DMS153 (cell line): ENCODE measurements around the gene YDJC.
"Not testable (repeated sequence)": the region's sequence is repeated elsewhere in the genome, so short reads cannot be mapped to it uniquely, and the experiment has no call there.

Source experiments
- DNase-seq: peaks from one replicate; lab custom pipeline; 2025; lab: John Stamatoyannopoulos, UW

The YDJC gene

GRCh38 chr22:21651521-21652009 is 21.7 kb upstream of the YDJC start:
- no peak for DNase-seq

- DNase-seq, result no peak
Measured at GRCh38 chr22:21650823-21651520, 21.1 kb upstream of the YDJC start.

DNA sequence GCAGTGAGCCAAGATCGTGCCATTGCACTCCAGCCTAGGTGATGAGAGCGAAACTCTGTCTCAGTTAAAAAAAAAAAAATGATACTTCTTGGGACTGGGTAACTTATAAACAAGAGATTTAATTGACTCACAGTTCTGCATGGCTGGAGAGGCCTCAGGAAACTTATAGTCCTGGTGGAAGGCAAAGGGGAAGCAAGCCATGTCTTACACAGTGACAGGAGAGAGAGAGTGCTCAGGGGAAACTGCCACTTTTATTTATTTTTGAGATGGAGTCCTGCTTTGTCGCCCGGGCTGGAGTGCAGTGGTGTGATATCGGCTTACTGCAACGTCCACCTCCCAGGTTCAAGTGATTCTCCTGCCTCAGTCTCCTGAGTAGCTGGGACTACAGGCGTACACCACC is 20.5 kb upstream of the YDJC start:
- DNase-seq, result no peak

- peak; percentile 58 for DNase-seq
Measured at GRCh38 chr22:21646608-21647590, 17.1 kb upstream of the YDJC start.

GRCh38 chr22:21645513-21645912 is 15.7 kb upstream of the YDJC start:
- DNase-seq, result not testable (repeated sequence)

- no peak for DNase-seq
Measured at GRCh38 chr22:21643533-21644357, 13.9 kb upstream of the YDJC start.

- peak; percentile 36 for DNase-seq
Measured at GRCh38 chr22:21642584-21643448, 13.0 kb upstream of the YDJC start.

GRCh38 chr22:21641789-21642583 is 12.2 kb upstream of the YDJC start, which contains the start of gene SDF2L1:
SDF2L1 (plus strand) TSS chr22:21642302; CDS start chr22:21642337, 35 bp downstream.
- peak; percentile 97 for DNase-seq

GRCh38 chr22:21641417-21641788 is 11.6 kb upstream of the YDJC start:
- DNase-seq, result no peak

DNA sequence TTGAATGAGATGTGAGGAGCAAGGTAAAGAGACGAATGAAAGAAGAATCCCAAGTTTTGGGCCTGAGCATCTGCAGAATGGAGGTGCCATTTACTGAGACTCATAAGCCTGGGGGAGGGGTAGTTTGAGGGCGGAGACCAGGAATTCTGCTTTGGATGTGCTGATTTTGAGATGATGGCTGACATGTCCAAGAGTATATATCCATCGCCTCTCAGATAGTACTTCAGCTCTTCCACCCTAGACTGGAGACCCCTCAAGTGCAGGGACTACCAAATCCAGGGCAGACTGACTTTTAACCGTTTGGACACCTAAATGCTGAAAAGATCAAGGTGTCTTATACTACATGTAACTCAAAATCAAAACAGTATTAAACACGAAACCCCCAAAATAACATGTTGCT is 11.0 kb upstream of the YDJC start:
- no peak for DNase-seq

- DNase-seq, result no peak
Measured at GRCh38 chr22:21639359-21639758, 9.5 kb upstream of the YDJC start.

- not testable (repeated sequence) for DNase-seq
Measured at GRCh38 chr22:21637450-21637849, 7.6 kb upstream of the YDJC start.

GRCh38 chr22:21636629-21637218 is 6.9 kb upstream of the YDJC start:
- no peak for DNase-seq

DNA sequence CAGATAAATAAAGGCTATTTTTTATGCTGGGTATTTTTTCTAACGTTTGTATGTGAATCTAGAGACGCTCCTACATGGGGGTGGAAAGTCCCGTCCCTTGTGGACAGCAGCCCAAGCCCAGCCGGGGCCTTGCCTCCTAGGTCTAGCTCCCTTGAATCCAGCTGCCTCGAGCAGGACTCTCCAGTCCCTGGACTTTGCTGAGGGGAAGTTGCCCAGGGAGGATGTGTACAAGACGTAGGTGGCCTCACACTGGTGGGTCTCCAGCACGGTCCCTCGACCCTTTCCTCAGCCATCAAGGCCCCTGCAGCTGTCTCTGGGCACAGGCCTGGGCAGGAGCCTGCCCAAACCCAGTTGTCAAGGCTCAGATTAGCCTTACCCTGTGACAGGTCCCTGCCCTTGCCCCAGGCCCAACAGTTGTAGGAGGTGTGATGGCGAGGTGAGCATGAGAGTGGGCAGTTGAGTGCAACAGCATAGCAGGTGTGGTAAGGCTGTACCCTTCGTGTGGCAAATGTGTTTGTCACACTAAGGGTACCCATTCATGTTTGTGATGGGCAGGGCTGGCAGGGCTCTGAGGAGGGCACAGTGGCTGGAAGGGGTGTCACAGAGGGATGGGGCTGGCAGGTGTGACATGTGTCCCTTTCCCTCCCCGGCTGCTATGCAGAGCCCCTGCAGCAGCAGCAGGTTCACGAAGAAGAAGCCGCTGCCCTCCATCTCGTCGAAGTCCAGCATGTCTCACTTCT is 6.1 kb upstream of the YDJC start:
- DNase-seq, result no peak

DNA sequence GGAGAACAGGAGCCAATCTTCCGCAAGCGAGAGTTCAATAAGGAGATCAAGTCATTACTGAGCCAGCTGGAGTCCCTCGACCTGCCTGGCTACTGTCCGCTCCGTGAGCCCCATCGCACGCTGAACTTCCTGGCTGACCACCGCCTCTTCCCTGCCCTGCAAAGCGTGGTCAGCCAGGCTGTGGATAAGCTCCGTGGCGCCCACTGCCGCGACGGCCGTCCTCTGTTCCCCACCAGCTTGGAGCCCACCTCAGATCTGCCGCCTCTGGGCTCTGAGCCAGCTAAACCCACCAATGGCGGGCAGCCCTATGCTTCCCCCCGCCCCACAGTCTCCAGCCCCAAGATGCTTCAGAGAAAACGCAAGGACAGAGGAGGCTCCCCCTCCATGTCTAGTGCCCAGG is 5.0 kb upstream of the YDJC start:
- no peak for DNase-seq

GRCh38 chr22:21634081-21634480 is 4.3 kb upstream of the YDJC start:
- DNase-seq, result no peak

DNA sequence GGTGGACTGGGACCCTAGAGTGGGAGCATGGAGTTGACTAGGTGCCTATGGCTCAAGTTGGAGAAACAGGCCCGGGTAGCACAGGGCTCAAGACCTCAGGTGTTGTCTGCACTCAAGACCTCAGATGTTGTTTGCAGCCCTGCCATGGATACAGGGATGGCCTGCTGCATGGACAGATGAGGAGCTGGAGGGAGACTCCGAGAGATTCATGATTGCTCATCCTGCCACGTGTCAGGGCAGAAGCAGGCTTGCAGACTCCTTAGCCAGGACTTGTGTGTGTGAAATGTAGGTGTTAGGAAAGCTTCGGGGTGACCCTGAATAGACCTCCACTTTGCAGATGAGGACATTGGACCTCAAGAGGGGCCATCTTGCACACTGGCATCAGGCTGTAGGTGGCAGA is 3.7 kb upstream of the YDJC start:
- DNase-seq, result no peak

DNA sequence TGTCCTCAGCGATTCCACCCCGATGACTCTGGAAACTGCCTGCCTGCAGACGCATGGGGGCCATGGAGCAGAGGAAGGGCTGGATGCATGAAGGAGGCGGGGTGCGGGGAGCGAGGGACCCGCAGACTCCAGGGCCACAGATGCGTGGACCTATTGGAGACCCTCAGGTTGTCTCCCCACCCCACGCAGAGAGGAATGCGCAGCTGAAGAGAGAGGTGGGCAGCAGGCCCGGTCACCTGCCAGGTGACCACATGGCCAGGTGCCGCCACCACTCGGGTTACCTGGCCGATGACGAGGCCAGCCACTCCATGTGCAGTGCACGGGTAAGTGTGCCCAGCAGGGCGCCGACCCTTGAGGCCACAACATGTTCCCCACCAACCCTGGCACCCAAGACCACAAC is 3.1 kb upstream of the YDJC start:
- DNase-seq, result no peak

DNA sequence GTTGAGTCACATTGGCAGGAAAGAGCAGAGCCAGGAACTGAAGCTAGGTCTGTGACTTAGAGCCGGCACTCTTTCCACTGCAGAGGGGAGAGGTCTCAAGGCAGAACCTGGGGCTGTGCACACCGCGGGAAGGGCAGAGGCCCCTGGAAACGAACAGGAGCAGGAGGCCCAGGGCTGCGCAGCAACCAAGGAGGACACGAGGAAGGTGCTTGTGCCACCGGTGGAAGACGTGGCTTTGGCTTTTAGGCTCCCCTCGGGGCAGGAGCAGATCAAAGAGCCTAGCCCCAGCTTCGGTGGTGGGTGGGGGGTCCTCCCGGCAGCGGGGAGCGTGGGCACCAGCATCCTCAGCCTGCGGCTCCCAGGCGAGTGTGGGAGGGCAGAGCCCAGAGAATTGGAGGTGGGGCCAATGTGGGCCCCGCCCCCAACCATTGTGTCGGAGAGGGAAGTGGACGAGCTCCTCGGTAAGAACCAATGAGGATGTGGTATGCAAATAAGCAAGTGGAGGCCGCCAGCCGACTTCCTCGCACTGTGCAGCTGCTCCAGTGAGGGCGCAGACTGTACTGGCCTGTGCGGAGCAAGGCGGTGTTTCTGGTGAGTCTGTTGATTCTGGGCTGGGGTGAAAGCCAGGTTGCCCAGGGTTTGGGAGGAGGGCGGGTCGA is 2.5 kb upstream of the YDJC start, which contains the start of gene CCDC116:
TSS of gene CCDC116 (plus strand) at position 524 of the 659 bp plus-strand sequence. CDS start 422 bp downstream, outside the sequence.
- DNase-seq, result peak; percentile 81
